Esophagus squamous epithelium (tissue), 4 donors: ENCODE measurements around the gene RBM20.

ENCODE experiments used
- POLR2A ChIP-seq, 4 donors: fragments of 450-650 bp; IDR thresholded peaks; one replicate each; pipeline ENCODE4 v1.6.1; 2017; ENCODE audit warnings: antibody characterized with exemption in 4 of 4, mild to moderate bottlenecking in 4 of 4, moderate library complexity in 3 of 4
- TF ChIP-seq, protein P1 (sequence below), 6 experiments: fragments of 450-650 bp in 4 of 6; fragments of 200-600 bp in 2 of 6; sonication (generic) in 2 of 6; IDR thresholded peaks; one replicate each; pipeline ENCODE4 v1.5.1; 2016 to 2019; ENCODE audit warnings: antibody characterized with exemption in 6 of 6, mild to moderate bottlenecking in 4 of 6, moderate library complexity in 4 of 6

DNA sequence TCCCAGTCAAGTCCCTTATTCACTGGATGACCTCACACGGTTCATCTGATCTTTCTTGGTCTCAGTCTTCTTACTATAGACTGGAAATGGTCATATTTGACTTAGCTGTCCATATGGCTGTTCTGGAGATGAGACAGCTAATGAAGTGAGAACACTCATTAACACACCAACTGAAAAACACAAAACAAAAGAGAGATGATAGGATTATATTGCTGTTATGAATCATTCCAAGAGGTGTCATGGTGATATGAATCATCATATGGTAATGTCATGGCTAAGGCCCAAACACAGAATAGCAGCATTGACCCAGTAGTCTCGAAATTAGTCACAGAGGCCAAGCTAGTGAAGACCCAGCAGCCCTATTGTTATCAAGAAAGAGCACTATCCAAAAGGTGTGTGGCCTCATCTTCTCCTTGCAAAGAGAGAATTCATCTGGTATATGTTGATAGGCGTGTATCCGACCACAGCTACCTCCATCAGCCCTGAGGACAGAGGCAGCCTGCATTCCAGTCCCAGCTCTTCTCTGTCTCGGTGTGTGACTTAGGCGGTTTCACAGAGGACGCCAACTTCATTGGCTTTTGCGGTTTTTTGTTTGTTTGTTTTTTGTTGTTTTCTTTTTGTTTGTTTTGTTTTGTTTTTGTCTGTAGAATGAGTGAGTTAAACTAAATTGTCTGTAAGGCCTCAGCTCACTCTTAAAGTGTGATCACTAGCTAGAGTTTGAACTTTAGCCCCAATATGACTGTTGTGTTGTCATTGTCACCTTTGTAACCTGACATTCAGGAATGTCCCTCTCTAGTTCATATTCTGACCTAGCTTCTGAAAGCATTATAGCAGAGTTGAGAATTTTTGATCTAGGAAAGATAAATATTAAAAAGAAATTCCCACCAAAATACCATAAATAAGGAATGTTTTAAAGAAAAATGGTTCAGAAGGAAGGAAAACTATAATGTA lies 130.2 kb downstream of the RBM20 start:
- TF ChIP-seq POLR2A (IDR thresholded peaks at IDR 0.05), result no peak
- TF ChIP-seq, protein P1, sequence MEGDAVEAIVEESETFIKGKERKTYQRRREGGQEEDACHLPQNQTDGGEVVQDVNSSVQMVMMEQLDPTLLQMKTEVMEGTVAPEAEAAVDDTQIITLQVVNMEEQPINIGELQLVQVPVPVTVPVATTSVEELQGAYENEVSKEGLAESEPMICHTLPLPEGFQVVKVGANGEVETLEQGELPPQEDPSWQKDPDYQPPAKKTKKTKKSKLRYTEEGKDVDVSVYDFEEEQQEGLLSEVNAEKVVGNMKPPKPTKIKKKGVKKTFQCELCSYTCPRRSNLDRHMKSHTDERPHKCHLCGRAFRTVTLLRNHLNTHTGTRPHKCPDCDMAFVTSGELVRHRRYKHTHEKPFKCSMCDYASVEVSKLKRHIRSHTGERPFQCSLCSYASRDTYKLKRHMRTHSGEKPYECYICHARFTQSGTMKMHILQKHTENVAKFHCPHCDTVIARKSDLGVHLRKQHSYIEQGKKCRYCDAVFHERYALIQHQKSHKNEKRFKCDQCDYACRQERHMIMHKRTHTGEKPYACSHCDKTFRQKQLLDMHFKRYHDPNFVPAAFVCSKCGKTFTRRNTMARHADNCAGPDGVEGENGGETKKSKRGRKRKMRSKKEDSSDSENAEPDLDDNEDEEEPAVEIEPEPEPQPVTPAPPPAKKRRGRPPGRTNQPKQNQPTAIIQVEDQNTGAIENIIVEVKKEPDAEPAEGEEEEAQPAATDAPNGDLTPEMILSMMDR (IDR thresholded peaks at IDR 0.05), result no peak
